ENCODE measurements around the gene SLC6A11. TPM values are rescaled to one million over a fixed set of nuclear protein-coding genes. Genes with fewer than 3 reads are reported as not detected.

The SLC6A11 gene
- total RNA-seq, 4 donors from 2014 or later, result 0.05 TPM; not detected in 3

- no peak overlapping the region for H3K4me3 ChIP-seq
- 69 to 83% methylated on average over 4 of the region's 17 CpGs for WGBS, 2 donors (ENCODE audit: low coverage in 1 of 2)
- no peak for TF ChIP-seq POLR2A (IDR thresholded peaks at IDR 0.05)
- no peak for TF ChIP-seq EP300 (IDR thresholded peaks at IDR 0.05)
- TF ChIP-seq CTCF (IDR thresholded peaks at IDR 0.05), result no peak
- no peak for TF ChIP-seq POLR2AphosphoS5 (IDR thresholded peaks at IDR 0.05)
Observed at GRCh38 chr3:10852066-10852808, 36.2 kb downstream of the SLC6A11 start.

GRCh38 chr3:10855083-10855870 lies 39.2 kb downstream of the SLC6A11 start:
- Histone ChIP-seq H3K27me3 (peaks cover 25% of the 10 kb centered on the region), H3K27ac (no peak overlapping the region), H3K9me3 (no peaks in the 10 kb centered on the region), H3K36me3 (no peaks in the 10 kb centered on the region), H3K4me1 (no peaks in the 10 kb centered on the region), H3K4me3 (no peak overlapping the region)
- WGBS, 2 donors (ENCODE audit: low coverage in 1 of 2), result 38 to 51% methylated on average over 2 of the region's 2 CpGs
- TF ChIP-seq POLR2A (IDR thresholded peaks at IDR 0.05) (no peak), POLR2AphosphoS5 (IDR thresholded peaks at IDR 0.05) (no peak), EP300 (IDR thresholded peaks at IDR 0.05) (no peak), CTCF (IDR thresholded peaks at IDR 0.05) (no peak)
- no peak for ATAC-seq

More at GRCh38 chr3:10852066-10852808, 36.2 kb downstream of the SLC6A11 start:
- Histone ChIP-seq H3K27me3 (peaks cover 8% of the 10 kb centered on the region), H3K9me3 (no peaks in the 10 kb centered on the region), H3K4me1 (no peaks in the 10 kb centered on the region), H3K36me3 (no peaks in the 10 kb centered on the region), H3K27ac (no peak overlapping the region)
- no peak for ATAC-seq

GRCh38 chr3:10855871-10856662 lies 40.0 kb downstream of the SLC6A11 start:
- Histone ChIP-seq H3K27ac (no peak overlapping the region), H3K4me3 (no peak overlapping the region), H3K4me1 (no peaks in the 10 kb centered on the region), H3K27me3 (peaks cover 29% of the 10 kb centered on the region), H3K36me3 (no peaks in the 10 kb centered on the region), H3K9me3 (no peaks in the 10 kb centered on the region)
- no peak for TF ChIP-seq CTCF (IDR thresholded peaks at IDR 0.05)
- TF ChIP-seq POLR2A (IDR thresholded peaks at IDR 0.05), result no peak
- no peak for TF ChIP-seq POLR2AphosphoS5 (IDR thresholded peaks at IDR 0.05)
- no peak for TF ChIP-seq EP300 (IDR thresholded peaks at IDR 0.05)
- no peak for ATAC-seq
- WGBS, 2 donors (ENCODE audit: low coverage in 1 of 2), result 46 to 53% methylated on average over 3 to 8 of the region's 8 CpGs

- WGBS, 2 donors (ENCODE audit: low coverage in 1 of 2), result 60% methylated on average over 2 of the region's 2 CpGs; no CpG with 5 or more reads in 1 of the 2 donors
- ATAC-seq, result no peak
- H3K27me3 ChIP-seq, result peaks cover 30% of the 10 kb centered on the region
- TF ChIP-seq POLR2A (IDR thresholded peaks at IDR 0.05) (no peak), POLR2AphosphoS5 (IDR thresholded peaks at IDR 0.05) (no peak), CTCF (IDR thresholded peaks at IDR 0.05) (no peak), EP300 (IDR thresholded peaks at IDR 0.05) (no peak)
- H3K9me3 ChIP-seq, result no peaks in the 10 kb centered on the region
- no peaks in the 10 kb centered on the region for H3K4me1 ChIP-seq
- no peaks in the 10 kb centered on the region for H3K36me3 ChIP-seq
- no peak overlapping the region for H3K4me3 ChIP-seq
- no peak overlapping the region for H3K27ac ChIP-seq
Observed at GRCh38 chr3:10857235-10857634, 41.2 kb downstream of the SLC6A11 start.

Data from gastroesophageal sphincter (tissue), 4 donors.